K562 (cell line): ENCODE results near the gene CDR2L. TPM values are rescaled to one million over a fixed set of nuclear protein-coding genes. Genes with fewer than 3 reads are reported as not detected.

Experiments used
- ATF7 ChIP-seq: fragments of 450-650 bp; IDR thresholded peaks from 2 replicates; pipeline ENCODE4 v1.7.1; 2014; ENCODE audit warnings: mild to moderate bottlenecking, moderate library complexity
- BRCA1 ChIP-seq, 2 experiments: fragments of 450-650 bp in 1 of 2; sonication (generic) in 1 of 2; formaldehyde crosslinking in 1 of 2; IDR thresholded peaks; 2 replicates each; pipeline versions ENCODE4 v1.5.0 to v1.6.1; 2017 to 2020; ENCODE audit warnings: mild to moderate bottlenecking in 1 of 2, missing genetic modification reagents in 1 of 2
- E4F1 ChIP-seq: fragments of 250-450 bp; sonication (Bioruptor Pico); IDR thresholded peaks from 2 replicates; pipeline ENCODE4 v1.5.0; 2021; ENCODE audit warnings: mild to moderate bottlenecking, borderline replicate concordance
- ERF ChIP-seq: fragments of 450-650 bp; formaldehyde crosslinking; IDR thresholded peaks from 2 replicates; pipeline ENCODE4 v1.4.0; 2020; ENCODE audit warnings: mild to moderate bottlenecking, mixed read lengths
- MBD2 ChIP-seq: sonication (generic); IDR thresholded peaks from 2 replicates; pipeline ENCODE4 v1.6.1; 2016; ENCODE audit warnings: low read depth, borderline replicate concordance
- MTF1 ChIP-seq: fragments of 250-450 bp; sonication (Bioruptor Pico); IDR thresholded peaks from 2 replicates; pipeline ENCODE4 v1.9.0; 2021; ENCODE audit warnings: moderate library complexity, mild to moderate bottlenecking, inconsistent platforms, borderline replicate concordance
- NFIX ChIP-seq: fragments of 250-450 bp; sonication (Bioruptor Pico); IDR thresholded peaks from 2 replicates; pipeline ENCODE4 v1.4.0; 2020; ENCODE audit warnings: low read depth, mild to moderate bottlenecking, moderate library complexity
- ZBTB5 ChIP-seq: fragments of 450-650 bp; IDR thresholded peaks from 2 replicates; pipeline ENCODE4 v1.6.1; 2017; ENCODE audit warnings: antibody characterized with exemption
- ZFX ChIP-seq: sonication (generic); formaldehyde crosslinking; IDR thresholded peaks from 2 replicates; pipeline ENCODE4 v1.8.0; 2022; ENCODE audit warnings: mild to moderate bottlenecking, missing genetic modification reagents, moderate library complexity
- ZNF282 ChIP-seq: sonication (generic); formaldehyde crosslinking; IDR thresholded peaks from 2 replicates; pipeline ENCODE4 v1.8.1; 2023; ENCODE audit warnings: missing genetic modification reagents
- polyA plus RNA-seq, 8 experiments: library from polyadenylated mRNA; depleted of rRNA in 4 of 8; stranded (reverse) in 5 of 8; unstranded in 3 of 8; fragments of >200 nt; fragmentation: Nextera tagmentation in 2 of 8; fragmentation: Illumina TruSeq in 1 of 8; extraction: Ambion mirVana in 2 of 8; extraction: Trizol in 1 of 8; gene quantifications; 2 replicates each; pipeline versions ENCODE4 v1.2.1 to v1.2.3, GENCODE V29; 2011 to 2014; ENCODE audit warnings: inconsistent platforms in 1 of 8, missing spikeins in 1 of 8
- total RNA-seq, 7 experiments: library from RNA; depleted of rRNA in 6 of 7; stranded (reverse); fragments of >200 nt in 6 of 7; fragmentation: Illumina TruSeq in 2 of 7; extraction: Trizol in 2 of 7; gene quantifications; 2 replicates each; pipeline versions ENCODE4 v1.2.1 to v1.2.3, GENCODE V29; 2011 to 2021; ENCODE audit warnings: low replicate concordance in 1 of 7

The CDR2L gene
- total and polyA plus RNA-seq, 9 of the 15 experiments (the other 6 are each of a cell fraction or from before 2014, with no cell fraction given): 2.7 to 16.0 (median 7.3) TPM

GRCh38 chr17:74975943-74976342 is 11.5 kb upstream of the CDR2L start (continued):
- TF ChIP-seq ZFX (CRISPR knock-in tag) (no peak), ZNF282 (CRISPR knock-in tag) (no peak), BRCA1 (IDR thresholded peaks at IDR 0.05) (no peak), BRCA1 (CRISPR knock-in tag; IDR thresholded peaks at IDR 0.05) (no peak), ERF (CRISPR knock-in tag) (no peak), MTF1 (no peak), ZBTB5 (no peak), NFIX (no peak), MBD2 (no peak), E4F1 (CRISPR knock-in tag) (no peak), ATF7 (no peak)
